Daoy (cell line): ENCODE measurements around the gene LRRC72. TPM values are rescaled to one million over a fixed set of nuclear protein-coding genes. Genes with fewer than 3 reads are reported as not detected.
"Not testable (repeated sequence)": the region's sequence is repeated elsewhere in the genome, so short reads cannot be mapped to it uniquely, and the experiment has no call there.

ENCODE experiments used
- DNase-seq: peaks from one replicate; pipeline ENCODE4 v3.0.0-alpha.2; 2015; ENCODE audit warnings: low read depth
- total RNA-seq: library from RNA; depleted of rRNA; stranded (reverse); fragments of >200 nt; shearing (Covaris generic); gene quantifications from 2 replicates; pipeline ENCODE4 v1.2.3, GENCODE V29; 2014

The LRRC72 gene
- total RNA-seq, 1 experiment from 2014 or later: not detected

DNA sequence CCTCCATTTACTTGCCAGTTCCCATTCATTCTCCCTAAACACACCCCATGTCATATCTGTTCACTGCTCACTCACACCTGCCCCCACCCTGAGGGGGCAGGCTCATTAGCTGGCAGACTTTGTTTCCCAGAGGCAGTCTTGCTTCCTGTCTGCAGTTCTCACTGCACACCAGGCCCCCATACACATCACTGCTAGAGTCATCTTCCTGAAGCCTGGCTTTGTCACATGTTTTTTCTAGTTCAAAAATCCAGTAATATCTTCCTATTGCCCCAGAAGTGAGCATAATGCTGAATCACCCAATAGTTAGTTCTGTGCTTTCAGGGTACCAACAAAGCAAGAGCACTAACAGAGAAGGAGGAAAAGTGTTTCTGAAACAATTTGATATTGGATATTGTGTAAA, 1.9 kb downstream of the LRRC72 start:
- no peak for DNase-seq

GRCh38 chr7:16529697-16530096, 3.1 kb downstream of the LRRC72 start:
- no peak for DNase-seq

DNA sequence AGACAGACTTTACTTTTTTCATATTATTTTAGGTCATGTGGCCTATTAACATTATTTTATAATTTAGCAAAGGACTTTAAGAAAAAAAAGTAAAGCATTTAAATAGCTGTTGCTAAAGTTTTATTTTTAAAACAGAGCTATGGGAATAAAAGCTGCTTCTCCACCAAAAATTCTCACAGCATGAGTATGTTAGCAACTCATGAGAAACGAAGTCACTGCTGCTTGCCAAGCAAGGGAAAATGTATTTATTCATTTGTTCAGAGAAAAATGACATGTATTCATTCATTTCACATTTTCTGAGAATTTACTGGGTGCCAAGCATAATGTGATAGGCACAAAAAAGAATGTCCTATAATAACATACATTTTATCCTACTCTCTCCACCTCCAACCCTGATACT, 5.1 kb downstream of the LRRC72 start:
- DNase-seq: no peak

DNA sequence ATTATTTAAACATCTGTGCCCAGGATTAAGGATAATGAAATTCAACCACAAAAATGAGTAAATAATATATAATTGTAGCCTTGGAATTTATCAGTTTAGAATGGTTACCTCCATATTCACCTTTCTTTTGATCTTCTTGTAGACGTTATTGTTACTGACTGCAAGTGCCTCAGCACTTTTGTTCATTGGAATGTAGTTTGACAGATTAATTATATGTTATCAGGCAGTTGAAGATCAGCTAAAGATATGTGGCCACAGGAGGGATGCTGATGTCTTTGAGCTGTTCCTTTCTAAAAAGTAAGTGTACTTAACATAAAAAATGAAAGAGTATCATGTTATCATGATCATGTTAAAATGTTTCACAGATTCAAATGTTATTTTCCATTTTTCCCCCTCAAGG, 5.6 kb downstream of the LRRC72 start:
- DNase-seq: no peak

GRCh38 chr7:16535500-16535899, 8.9 kb downstream of the LRRC72 start:
- DNase-seq: no peak

DNA sequence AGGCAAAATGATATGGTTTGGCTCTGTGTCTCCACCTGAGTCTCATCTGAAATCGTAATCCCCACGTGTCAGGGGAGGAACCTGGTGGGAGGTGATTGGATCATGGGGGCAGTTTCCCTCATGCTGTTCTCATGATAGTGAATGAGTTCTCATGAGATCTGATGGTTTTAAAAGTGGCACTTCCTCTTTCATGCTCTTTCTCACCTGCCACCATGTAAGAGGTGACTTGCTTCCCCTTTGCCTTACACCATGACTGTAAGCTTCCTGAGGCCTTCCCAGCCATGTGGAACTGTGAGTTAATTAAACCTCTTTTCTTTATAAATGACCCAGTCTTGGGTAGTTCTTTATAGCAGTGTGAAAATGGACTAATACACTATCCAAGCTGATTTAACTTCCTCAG, 13.9 kb downstream of the LRRC72 start:
- DNase-seq: not testable (repeated sequence)

- DNase-seq: no peak
Measured at GRCh38 chr7:16542401-16542800, 15.8 kb downstream of the LRRC72 start.

DNA sequence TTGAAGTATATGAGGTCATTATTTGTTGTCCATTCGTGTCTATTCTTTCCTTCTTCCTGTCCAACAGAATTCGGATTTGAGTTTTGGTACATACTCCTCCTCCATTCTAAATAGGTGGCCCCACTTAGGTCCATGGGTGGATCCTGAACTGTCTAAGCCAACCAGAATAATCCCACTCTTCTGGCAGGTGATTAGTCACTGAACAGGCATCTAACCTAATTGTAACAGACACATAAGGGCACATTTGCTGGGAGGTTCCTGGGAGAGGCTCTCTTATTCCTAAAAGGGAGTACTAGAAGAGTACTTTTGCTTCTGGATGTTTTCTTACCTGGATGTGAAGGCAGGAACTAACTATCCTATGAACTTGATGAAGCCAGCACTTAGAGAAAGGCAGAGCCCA, 16.8 kb downstream of the LRRC72 start:
- DNase-seq: no peak

- no peak for DNase-seq
Measured at GRCh38 chr7:16546921-16547505, 20.4 kb downstream of the LRRC72 start.

DNA sequence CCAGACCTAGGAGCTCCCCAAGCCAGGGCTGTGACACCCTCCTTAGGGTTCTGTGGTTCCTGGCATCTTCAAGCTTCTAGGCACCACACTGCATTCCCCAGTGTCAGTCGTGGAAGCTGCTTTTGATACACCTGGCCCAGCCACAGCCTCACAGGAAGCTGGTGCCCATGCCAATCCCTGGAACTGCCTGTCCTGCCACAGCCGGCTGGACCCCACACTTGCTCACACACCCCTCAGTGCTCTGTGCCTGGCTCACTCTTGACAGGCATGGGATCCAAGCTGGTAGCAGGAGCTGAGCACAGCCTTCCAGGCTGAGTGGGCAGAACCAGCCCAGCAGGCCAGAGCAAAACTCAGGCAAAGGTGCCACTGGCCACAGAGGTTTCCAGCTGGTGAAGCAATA, 21.8 kb downstream of the LRRC72 start:
- no peak for DNase-seq

- DNase-seq: no peak
Measured at GRCh38 chr7:16550671-16551070, 24.0 kb downstream of the LRRC72 start.

DNA sequence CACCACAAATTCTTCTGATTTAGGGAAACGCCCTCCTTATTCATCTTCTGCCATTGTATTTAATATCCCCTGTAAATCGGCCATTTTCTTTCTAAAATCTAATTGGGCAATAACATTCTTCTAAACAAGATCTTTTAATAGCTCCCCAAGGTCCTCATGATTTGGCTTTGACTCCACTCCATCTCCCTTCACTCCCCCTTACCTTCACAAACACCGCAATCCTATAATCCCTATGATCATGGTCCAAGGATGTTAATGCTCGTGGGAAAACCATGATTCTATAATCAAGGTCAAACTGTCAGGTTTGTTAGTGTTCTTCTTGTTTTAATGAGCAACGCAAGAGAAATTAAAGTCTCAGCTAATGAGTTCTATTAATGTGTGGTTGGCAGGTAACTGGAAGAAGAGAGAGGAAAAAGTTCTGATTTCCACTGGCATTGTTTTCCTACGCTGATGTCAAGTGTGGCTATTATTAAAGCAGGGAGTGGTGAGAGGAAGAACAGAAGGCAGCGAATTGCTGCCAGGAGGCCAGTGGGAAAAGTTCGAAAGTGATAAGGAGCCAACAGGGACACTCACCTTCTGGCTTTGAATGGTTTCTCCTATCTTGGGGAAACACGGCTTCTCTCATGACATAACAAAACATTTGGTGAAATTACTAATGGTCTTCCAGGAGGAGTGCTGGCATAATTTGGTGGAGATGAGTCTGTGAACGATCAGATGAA, 28.1 kb downstream of the LRRC72 start:
- DNase-seq: no peak

GRCh38 chr7:16556359-16556758, 29.7 kb downstream of the LRRC72 start:
- no peak for DNase-seq

- no peak for DNase-seq
Measured at GRCh38 chr7:16558761-16559302, 32.2 kb downstream of the LRRC72 start.

DNA sequence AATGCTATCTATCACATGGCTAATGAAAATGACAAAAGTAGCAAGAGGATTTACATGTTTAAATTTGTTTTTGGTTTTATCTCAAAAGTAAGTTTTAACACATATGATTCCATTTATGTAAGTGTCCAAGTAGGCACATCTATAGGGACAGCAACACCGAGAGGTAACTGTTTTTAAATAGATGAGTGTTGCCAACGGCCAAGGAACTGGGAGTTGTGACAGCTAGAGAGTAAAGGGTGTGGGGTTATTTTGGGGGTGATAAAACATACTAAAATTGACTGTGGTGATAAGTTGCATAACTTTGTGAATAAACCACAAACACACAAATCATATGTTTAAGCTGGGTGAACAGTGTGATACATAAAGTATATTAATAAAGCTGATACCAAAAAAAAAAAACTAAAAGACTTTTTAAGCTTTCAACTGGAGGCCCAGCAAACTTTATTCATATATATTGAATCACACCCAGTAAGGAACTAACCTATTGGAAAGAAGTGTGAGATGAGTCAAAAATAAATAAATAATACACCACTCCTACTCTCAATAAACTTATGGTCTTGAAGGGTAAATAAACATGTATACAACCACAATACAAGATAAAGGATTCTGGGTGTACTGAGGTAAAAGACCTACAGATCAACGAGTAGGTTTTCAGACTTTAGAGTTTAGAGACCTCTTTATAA, 33.0 kb downstream of the LRRC72 start:
- no peak for DNase-seq

DNA sequence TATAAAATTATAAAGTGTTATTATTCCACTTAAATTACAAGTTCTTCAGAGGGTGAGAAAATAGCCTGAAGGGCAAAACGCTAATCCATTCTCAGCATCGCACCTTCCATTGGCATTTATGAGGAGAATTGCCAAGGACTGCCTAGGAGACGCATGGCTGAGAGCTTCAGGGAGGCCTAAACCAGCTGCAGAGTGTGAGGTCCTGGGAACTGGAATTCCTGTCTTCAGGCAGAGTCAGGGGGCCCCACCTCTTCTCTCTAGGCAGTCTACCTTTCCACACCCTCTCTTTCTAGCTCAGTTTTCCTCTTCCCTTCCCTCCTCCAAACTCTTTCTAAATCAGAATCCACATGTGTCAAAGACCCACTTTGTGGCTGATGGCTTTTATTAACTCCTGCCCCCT, 35.3 kb downstream of the LRRC72 start:
- no peak for DNase-seq

- no peak for DNase-seq
Measured at GRCh38 chr7:16562456-16563220, 36.0 kb downstream of the LRRC72 start.

DNA sequence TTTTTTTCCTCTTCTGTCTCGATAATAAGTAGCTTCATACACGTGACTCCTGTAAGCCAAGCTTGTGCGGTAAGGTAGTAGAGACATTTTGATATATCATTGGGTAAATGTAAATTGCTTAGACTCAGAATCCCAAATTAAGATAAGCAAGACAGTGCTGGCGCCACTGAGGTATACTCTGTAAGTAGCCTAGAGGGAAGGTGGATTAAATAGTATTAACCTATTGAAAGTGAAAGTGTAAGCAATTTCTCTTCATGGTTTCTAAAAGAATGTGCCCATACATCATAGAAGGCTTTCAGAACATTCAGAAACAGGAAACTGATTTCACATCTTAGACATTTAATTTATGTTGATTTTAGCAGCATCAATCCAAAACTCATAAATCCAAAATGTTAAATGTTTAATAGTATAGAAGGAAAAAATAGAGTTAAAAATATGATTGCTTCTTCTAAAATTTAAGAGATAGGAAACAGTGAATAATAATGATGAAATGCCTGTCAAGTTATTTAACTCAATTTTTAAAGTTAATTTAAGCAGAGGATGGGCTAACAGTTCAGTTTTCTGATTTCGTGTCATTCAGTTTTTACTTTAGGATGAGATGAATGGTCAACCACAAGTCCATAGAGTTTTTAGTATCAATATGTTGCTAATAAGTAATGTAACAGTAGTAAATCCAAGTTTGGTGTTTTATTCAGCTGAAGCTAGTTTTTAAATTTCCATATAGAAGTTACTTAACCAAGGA, 36.8 kb downstream of the LRRC72 start:
- DNase-seq: no peak

GRCh38 chr7:16564023-16564380, 37.4 kb downstream of the LRRC72 start:
- no peak for DNase-seq

- peak; percentile 18 for DNase-seq
Measured at GRCh38 chr7:16564909-16565426, 38.3 kb downstream of the LRRC72 start.

GRCh38 chr7:16571941-16572340, 45.3 kb downstream of the LRRC72 start:
- DNase-seq: no peak
